GM18519 (cell line): ENCODE results near the gene PLXNC1.

Experiments
- ATAC-seq: cut with Tn5 transposase; IDR thresholded peaks from one replicate; pipeline ENCODE4 v1.9.1; 2021; ENCODE audit warnings: mild to moderate bottlenecking, moderate library complexity; ENCODE audit not compliant: unreplicated experiment, low FRiP score

Gene PLXNC1

GRCh38 chr12:94133964-94134795 lies 14.2 kb upstream of the PLXNC1 start:
- peak; percentile 71 for ATAC-seq

DNA sequence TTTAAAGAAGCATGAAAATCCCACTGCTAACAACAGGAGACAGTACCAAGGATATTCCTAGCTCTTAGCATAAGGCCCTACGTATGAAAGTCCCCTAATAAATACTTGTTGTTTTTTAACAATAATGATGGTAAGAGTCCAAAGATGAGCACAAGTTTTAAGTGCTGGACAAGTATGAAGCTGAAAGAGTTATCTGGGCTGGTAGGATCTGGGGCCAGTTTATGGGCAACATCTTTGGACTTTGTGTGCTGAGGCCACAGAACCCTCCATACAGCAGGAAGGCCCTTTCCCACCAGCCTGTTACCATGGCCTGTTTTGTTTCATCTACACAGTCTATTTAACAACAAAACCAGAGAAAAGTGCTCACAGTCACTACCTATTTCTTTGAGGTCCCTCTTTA lies 12.5 kb upstream of the PLXNC1 start:
- no peak for ATAC-seq

DNA sequence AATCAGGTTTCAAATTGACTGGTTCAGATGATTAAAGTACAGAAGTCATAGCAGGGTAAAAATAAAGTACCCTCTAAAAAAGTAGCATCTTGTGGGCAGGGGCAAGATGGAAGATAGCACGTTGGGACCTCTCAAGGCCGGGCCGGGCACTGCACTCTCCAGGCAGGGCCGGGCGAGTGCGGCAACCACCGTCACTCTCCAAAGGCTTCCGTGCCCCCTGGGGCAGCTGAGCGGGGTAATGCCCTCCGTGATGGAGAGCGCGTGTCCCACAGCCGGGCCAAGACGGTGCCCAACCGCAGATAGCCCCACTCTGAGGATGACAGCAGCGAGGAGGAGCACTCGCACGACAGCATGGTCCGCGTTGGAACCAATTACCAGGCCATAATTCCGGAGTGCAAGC lies 8.6 kb upstream of the PLXNC1 start:
- no peak for ATAC-seq

GRCh38 chr12:94140556-94140955 lies 7.8 kb upstream of the PLXNC1 start:
- ATAC-seq, result no peak

DNA sequence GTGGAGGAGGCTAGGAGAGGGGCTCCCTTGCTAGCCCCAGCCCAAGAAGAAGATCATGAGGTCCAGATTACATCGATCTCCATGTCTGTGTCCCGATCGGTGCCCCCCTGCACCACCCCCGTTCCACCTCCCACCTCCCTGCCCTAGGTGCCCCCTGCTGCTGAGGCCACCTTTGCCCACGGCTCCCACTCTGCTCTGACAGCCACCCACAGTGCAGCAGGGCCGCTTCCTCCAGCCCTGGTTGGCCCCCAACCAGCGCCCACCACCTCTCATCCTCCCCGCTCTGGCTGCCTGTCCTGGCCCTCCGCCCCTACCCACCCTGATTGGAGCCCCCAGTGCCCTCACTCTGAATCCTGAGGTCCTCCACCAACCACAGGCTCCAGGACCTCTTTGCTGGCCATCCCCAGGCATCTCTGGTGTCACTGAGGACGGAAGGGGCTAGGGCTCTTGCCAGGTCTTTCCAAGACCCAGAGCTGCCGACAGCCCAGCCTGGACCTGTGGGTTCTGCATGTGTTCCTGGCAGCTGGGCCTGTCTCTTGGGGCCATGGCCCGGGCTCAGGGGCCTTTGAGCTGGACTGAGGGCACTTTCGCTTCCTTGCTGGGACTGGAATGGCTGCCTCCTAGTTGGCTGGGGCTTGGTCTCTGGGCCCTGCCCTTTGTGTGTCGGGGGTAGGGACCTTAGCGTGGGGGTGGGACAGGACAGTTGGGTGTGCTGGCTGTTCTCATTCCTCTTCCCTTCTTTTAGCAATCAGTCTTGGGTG lies 7.2 kb upstream of the PLXNC1 start:
- ATAC-seq, result no peak

DNA sequence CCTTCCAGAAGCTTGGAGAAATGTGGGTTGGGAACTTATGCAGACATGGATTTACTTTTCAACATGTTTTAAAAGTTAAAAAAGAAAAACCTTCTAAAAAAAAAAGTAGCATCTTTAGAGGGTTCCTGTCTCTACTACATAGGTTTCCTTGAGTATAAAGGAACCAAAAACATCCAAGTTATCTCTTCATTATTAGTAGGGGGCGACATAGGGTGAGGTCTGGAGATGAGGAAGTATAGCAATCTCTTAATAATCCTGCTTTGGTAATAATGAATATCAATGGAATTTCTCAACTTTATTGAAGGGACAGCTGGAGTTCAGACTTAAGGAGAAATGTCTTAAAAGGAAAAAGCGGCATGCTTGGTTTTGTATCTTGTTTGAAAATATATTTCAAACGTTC lies 6.5 kb upstream of the PLXNC1 start:
- ATAC-seq, result no peak

- ATAC-seq, result no peak
Measured at GRCh38 chr12:94143438-94143837, 4.9 kb upstream of the PLXNC1 start.

- ATAC-seq, result no peak
Measured at GRCh38 chr12:94143951-94144350, 4.4 kb upstream of the PLXNC1 start.

- no peak for ATAC-seq
Measured at GRCh38 chr12:94144781-94145180, 3.6 kb upstream of the PLXNC1 start.

- ATAC-seq, result no peak
Measured at GRCh38 chr12:94145191-94145983, 3.0 kb upstream of the PLXNC1 start.

- no peak for ATAC-seq
Measured at GRCh38 chr12:94146166-94146936, 2.0 kb upstream of the PLXNC1 start.

- no peak for ATAC-seq
Measured at GRCh38 chr12:94147387-94147990, 888 bp upstream of the PLXNC1 start.

DNA sequence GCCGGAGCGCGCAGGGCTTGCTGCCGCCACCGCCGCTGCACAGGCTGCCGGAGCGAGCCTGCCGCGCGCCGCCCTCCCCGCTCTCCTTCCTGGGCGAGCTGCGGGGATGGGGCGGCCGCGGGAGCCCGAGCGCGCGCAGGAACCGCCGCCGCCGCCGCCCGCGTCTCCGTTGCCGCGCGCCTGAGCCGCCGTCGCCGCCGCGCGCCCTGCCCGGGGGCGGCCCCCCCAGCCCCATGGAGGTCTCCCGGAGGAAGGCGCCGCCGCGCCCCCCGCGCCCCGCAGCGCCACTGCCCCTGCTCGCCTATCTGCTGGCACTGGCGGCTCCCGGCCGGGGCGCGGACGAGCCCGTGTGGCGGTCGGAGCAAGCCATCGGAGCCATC lies 352 bp downstream of the PLXNC1 start:
- ATAC-seq, result no peak

DNA sequence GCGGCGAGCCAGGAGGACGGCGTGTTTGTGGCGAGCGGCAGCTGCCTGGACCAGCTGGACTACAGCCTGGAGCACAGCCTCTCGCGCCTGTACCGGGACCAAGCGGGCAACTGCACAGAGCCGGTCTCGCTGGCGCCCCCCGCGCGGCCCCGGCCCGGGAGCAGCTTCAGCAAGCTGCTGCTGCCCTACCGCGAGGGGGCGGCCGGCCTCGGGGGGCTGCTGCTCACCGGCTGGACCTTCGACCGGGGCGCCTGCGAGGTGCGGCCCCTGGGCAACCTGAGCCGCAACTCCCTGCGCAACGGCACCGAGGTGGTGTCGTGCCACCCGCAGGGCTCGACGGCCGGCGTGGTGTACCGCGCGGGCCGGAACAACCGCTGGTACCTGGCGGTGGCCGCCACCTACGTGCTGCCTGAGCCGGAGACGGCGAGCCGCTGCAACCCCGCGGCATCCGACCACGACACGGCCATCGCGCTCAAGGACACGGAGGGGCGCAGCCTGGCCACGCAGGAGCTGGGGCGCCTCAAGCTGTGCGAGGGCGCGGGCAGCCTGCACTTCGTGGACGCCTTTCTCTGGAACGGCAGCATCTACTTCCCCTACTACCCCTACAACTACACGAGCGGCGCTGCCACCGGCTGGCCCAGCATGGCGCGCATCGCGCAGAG lies 873 bp downstream of the PLXNC1 start:
- peak; percentile 23 for ATAC-seq

DNA sequence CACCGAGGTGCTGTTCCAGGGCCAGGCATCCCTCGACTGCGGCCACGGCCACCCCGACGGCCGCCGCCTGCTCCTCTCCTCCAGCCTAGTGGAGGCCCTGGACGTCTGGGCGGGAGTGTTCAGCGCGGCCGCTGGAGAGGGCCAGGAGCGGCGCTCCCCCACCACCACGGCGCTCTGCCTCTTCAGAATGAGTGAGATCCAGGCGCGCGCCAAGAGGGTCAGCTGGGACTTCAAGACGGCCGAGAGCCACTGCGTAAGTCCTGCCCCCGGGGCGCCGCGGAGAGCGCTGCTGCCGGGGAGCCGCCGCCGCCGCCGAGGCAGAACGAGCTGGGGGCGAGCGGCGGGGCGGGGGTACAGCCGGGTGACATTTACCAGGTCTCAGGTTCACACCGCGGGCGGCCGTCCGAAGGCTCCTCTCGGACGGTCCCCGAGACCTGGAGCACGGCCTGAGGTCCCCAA lies 1.4 kb downstream of the PLXNC1 start:
- no peak for ATAC-seq

DNA sequence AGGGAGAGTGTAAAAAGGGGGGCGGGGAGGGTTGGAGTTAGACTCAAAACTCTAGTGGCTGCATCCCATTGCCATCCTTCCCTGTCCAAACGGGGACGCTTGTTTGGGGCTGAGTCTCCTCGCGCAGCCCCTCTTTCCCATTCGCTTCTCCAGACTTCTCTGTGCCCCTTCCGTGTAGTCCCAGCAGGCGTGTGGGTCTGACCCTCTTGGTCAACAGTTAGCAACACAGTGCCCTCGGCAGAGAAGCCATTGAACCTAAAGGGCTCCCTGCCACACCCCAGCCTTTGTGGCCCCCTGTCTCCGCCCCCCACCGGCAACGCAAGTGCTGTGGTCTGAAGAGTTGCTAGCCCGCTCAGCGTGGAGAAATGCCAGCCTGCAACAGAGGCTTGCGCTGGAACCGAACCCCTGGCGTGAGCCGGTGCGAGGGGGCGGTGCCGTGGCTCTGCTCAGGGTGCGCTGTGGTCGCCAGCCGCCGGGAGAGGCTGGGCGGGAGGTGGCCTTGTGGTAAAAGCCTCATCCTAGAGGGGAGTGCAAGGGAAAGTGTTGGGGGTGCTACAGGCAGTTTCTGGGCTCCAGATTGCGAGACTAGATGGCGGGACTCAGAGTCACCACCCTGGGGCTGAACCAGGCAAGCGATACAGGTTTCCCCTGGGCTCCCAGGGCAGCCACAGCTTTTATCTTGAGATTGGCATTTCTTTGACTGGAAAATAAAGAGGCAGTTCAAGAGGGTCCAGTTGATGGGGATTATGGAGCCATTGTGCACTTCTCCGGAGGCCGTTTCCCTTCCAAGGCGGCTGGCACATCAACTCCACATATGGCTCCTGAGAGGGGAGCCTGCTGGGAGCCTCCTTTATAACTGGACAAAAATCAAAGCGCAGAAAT lies 2.1 kb downstream of the PLXNC1 start:
- no peak for ATAC-seq

DNA sequence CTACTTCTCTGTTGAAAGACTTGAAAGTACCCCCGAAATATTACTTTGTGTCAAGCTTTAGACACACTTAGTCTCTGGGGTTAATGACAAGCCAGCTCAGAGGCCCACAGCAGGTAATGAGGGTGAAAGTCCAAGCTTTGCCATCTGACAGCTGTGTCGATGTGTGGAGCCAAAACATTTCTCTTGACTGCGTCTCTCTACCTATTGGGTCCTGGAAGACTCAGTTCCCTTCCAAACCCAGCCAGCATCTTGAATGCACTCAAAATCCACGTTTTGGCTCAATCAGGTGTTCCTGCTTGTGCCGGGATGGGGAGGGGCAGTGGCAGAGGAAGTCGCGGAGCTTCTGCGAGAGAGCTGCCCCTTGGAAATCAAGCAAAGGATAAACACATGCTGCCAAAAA lies 3.2 kb downstream of the PLXNC1 start:
- ATAC-seq, result no peak

- ATAC-seq, result no peak
Measured at GRCh38 chr12:94152292-94153078, 4.1 kb downstream of the PLXNC1 start.
